H1 (cell line): ENCODE results near the gene DRD2.

Experiments used
- CTCF ChIP-seq, 3 experiments: IDR thresholded peaks; 1 replicate in 2 of 3; 2 replicates in 1 of 3; pipeline versions ENCODE4 v1.5.1 to v1.6.1; 2011; ENCODE audit warnings: low read length in 3 of 3, mild to moderate bottlenecking in 3 of 3, inconsistent platforms in 2 of 3, low read depth in 1 of 3, moderate library complexity in 1 of 3; ENCODE audit not compliant: insufficient read depth in 1 of 3; ENCODE audit errors: control extremely low read depth in 1 of 3
- EP300 ChIP-seq, 2 experiments: IDR thresholded peaks; 1 replicate in 1 of 2; 2 replicates in 1 of 2; pipeline ENCODE4 v1.6.1; 2011 to 2012; ENCODE audit warnings: low read depth in 2 of 2, low read length in 2 of 2, mild to moderate bottlenecking in 2 of 2, borderline replicate concordance in 1 of 2, inconsistent platforms in 1 of 2, moderate library complexity in 1 of 2
- EZH2 ChIP-seq: fragments of 200-600 bp; sonication (generic); IDR thresholded peaks from 2 replicates; pipeline ENCODE4 v1.7.1; 2012; ENCODE audit warnings: low read depth, mild to moderate bottlenecking, moderate library complexity, low read length, inconsistent platforms; ENCODE audit not compliant: severe bottlenecking
- SP1 ChIP-seq: IDR thresholded peaks from 2 replicates; pipeline ENCODE4 v1.6.1; 2011; ENCODE audit warnings: low read depth, low read length
- TCF12 ChIP-seq: IDR thresholded peaks from 2 replicates; pipeline ENCODE4 v1.6.1; 2011; ENCODE audit warnings: low read depth, mild to moderate bottlenecking, low read length

DNA sequence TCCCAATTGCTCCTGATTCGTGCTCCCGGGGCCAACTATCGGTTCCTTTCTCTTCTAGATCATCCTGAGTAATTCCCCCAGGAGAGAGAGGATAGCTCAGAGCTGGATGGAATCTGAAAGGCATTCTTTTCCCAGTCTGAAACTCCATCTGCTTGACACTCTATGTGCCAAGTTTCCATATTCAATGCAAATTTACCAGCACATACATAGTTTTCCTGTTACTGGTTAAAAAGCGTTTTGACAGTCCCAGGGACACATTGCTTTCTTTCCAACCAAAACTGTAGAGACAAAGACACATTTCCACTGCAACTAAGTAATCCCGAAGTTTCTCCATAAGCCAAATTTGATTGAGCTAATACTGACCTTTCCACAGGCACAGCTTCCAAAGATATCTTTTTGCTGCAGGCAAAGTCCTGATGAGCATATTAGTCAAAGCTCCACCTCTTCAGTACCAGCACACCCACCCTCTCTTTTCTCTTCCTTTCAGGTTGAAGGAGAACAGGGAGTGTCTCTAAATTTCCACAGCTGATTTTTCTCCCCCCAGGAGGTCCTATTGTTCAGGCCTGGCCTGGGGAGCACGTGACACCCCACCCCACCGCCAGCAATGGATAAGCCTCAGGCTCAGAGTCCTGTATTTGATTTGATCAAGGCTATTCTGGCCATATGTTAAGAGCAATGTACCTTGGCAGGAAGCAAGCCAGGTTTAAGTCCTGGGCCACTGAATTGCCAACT, 97.4 kb downstream of the DRD2 start:
- TF ChIP-seq EP300 (IDR thresholded peaks at IDR 0.05; ENCODE audit: borderline replicate concordance in 1 of 2, low read depth in 2 of 2, low read length in 2 of 2) (no peak), TCF12 (no peak), CTCF (IDR thresholded peaks at IDR 0.05; ENCODE audit: control extremely low read depth in 1 of 3, insufficient read depth in 1 of 3, low read depth in 1 of 3, low read length in 3 of 3) (no peak), EZH2 (no peak), SP1 (no peak)
